HG03565 (cell line): ENCODE results near the gene CRELD2.

Experiments used
- ATAC-seq: cut with Tn5 transposase; IDR thresholded peaks from one replicate; pipeline ENCODE4 v1.9.1; 2021; ENCODE audit warnings: mild to moderate bottlenecking, moderate library complexity; ENCODE audit not compliant: unreplicated experiment

CRELD2 gene

GRCh38 chr22:49917974-49918910 is at the start of gene CRELD2, which contains the start of gene ALG12:
Gene CRELD2 (plus strand): TSS chr22:49918634. CDS start chr22:49918770, 136 bp downstream.
Gene ALG12 (minus strand): TSS chr22:49918438. CDS start chr22:49913765, 4,673 bp downstream.
- ATAC-seq, result peak; percentile 82

- no peak for ATAC-seq
Measured at GRCh38 chr22:49869086-49869830, 49.2 kb upstream of the CRELD2 start.

DNA sequence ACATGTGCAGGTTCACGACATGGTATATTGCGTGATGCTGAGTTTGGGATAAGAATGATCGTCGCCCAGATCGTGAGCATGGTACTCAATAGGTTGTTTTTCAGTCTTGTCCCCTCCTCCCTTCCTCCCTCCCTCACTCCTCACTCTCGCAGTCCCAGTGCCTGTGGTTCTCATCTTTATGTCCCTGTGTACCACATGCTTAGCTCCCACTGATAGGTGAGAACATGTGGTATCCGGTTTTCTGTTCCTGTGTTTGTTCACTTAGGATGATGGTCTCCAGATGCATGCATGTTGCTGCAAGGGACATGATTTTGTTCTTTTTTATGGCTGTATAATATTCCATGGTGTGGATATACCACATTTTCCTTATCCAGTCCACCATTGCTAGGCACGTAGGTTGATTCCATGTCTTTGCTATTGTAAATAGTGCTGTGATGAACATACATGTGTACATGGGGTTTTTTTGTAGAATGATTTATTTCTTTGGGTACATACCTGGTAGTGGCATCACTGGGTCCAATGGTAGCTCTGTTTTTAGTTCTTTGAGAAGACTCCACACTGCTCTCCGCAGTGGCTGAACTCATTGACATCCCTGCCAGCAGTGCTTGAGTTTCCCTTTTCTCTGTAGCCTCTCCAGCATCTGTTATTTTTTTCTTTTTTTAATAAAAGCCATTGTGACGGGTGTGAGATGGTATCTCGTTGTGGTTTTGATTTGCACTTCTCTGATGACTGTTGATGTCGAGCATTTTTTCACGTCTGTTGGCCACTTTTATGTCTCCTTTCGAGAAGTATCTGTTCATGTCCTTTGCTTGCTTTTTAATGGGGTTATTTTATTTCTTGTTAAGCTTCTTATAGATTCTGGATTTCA is 48.4 kb upstream of the CRELD2 start:
- ATAC-seq, result no peak

DNA sequence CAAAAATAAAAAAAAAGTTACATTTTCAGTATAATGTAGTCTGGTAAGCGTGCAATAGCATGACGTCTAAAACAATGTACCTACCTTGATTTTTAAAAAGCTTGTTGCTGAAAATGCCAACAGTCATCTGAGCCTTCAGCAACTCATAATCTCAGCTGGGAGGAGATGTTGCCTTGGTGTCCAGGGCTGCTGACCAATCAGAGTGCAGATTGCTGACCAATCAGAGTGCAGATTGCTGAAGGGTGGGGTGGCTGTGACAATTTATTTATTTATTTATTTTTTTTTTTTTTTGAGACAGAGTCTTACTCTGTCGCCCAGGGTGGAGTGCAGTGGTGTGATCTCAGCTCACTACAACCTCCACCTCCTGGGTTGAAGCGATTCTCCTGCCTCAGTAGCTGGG is 47.0 kb upstream of the CRELD2 start:
- no peak for ATAC-seq

- no peak for ATAC-seq
Measured at GRCh38 chr22:49872347-49872746, 46.1 kb upstream of the CRELD2 start.

- no peak for ATAC-seq
Measured at GRCh38 chr22:49873228-49873940, 45.0 kb upstream of the CRELD2 start.

DNA sequence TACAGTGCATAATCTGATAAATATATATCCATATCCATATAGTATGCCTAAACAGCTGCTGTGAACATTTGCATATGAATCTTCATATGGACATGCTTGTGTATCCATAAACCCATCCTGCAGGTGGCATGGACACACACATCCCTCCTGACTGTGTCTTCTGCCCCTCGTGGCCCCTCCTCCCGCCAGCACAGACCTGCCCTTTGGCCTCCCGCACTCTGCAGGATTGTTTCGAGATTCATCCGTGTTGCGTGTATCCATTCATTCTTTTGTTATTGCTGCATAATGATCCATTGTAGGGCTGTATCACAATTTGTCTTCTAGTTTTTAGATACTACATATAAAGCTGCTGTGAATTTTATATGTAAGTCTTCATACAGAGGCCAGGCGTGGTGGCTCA is 40.8 kb upstream of the CRELD2 start:
- no peak for ATAC-seq

- ATAC-seq, result no peak
Measured at GRCh38 chr22:49878206-49878605, 40.2 kb upstream of the CRELD2 start.

DNA sequence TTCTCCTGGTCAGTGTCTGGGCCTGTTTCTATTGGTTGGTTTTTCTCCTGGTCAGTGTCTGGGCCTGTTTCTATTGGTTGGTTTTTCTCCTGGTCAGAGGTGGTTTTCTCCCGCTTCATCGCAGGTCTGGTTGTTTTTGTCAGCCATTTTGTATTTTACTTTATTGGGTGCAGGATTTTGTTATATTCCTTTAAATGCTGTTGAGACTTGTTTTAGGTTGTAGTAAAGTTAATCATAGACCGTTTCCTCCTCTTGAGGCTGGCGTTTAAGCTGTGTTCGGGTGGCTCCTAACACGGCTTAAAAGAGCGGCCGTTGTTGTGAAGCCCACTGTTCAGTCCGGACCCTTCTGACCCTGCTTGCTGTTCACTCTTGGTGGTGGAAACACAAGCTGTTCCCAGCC is 38.6 kb upstream of the CRELD2 start:
- ATAC-seq, result no peak

DNA sequence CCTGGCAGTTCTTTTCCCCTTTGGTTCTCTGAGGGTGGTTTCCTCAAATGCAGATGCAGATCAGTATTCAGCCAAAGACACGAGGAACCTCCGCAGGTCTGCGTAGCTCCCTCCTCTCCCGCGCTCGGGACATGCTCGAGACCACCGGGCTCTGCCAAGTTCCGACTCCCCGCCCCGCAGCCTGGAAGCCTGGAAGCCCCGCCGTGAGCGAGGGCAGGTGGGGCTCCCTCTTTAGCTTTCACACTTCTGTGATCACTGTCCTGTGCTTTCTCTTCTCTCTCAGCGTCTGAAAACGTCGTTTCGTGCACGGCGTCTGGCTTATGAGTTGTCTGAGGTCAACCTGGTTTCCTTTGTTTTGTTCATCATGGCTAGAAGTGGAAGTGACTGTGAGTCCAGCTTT is 38.2 kb upstream of the CRELD2 start:
- ATAC-seq, result no peak

- ATAC-seq, result no peak
Measured at GRCh38 chr22:49881856-49882255, 36.6 kb upstream of the CRELD2 start.

DNA sequence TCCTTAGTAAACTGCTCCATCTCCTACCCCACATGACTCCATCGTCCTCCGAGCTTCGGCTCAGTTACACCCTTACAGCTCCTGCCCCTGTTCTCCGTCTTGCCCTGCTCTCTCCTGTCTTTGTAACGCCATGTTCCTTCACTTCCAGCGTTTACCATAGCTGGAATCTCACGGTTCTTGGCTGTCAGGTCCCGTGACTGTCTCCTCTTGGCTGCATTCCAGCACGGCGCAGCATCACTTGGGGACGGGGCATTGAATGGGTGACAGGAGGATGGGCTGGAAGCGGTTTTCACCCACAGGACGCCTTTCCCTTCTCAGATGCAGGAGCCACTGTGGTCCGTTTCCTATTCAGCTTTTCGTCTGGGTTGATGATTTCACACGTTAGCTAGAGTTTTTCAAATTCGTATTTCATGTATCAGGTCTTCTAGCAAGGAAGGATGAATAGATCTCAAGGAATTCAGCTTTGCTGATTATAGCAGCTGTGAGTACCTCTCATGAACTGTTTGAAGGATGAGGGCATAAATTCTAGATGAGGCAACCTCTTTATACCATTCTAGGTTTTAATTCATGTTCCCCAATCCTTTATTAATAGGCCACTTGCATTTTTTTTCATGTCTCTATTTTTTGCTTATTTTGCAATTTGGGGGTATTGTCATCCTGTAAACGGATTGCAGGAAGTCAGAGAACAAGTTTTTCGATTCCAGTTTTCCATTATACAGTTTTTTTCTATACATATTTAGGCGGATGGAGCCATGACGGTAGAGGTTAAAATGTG is 35.7 kb upstream of the CRELD2 start:
- ATAC-seq, result no peak

- no peak for ATAC-seq
Measured at GRCh38 chr22:49883294-49883640, 35.2 kb upstream of the CRELD2 start.

- no peak for ATAC-seq
Measured at GRCh38 chr22:49884075-49884474, 34.4 kb upstream of the CRELD2 start.

DNA sequence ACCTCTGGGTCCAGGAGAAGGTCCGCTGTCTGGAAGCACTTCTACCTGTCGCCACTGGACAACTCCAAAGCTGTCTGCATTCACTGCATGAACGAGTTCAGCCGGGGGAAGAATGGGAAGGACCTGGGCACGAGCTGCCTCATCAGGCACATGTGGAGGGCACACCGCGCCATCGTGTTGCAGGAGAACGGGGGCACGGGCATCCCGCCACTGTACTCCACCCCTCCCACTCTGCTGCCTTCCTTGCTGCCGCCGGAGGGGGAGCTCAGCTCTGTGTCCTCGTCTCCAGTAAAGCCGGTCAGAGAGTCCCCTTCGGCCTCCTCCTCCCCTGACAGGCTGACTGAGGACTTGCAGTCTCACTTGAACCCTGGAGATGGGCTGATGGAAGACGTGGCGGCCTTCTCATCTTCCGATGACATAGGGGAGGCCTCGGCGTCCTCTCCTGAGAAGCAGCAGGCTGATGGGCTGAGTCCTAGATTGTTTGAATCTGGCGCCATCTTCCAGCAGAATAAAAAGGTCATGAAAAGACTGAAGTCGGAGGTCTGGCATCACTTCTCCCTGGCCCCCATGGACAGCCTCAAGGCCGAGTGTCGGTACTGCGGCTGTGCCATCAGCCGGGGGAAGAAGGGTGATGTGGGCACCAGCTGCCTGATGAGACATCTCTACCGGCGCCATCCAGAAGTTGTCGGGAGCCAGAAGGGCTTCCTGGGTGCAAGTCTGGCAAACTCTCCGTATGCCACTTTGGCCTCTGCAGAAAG is 33.8 kb upstream of the CRELD2 start:
- no peak for ATAC-seq

- ATAC-seq, result no peak
Measured at GRCh38 chr22:49885281-49885680, 33.2 kb upstream of the CRELD2 start.

GRCh38 chr22:49885881-49886280 is 32.6 kb upstream of the CRELD2 start:
- ATAC-seq, result no peak

- ATAC-seq, result no peak
Measured at GRCh38 chr22:49886346-49887063, 31.9 kb upstream of the CRELD2 start.
